Spleen (tissue), 7 donors: Measurements from ENCODE around the gene LIF.

ENCODE experiments used
- POLR2A ChIP-seq, 3 donors: fragments of 450-650 bp; IDR thresholded peaks; one replicate each; pipeline ENCODE4 v1.5.1; 2017; ENCODE audit warnings: antibody characterized with exemption in 3 of 3, mild to moderate bottlenecking in 1 of 3
- POLR2AphosphoS5 ChIP-seq, 3 donors: sonication (generic); formaldehyde crosslinking; IDR thresholded peaks; one replicate each; pipeline ENCODE4 v1.5.1; 2017; ENCODE audit warnings: antibody characterized with exemption in 3 of 3
- TF ChIP-seq, protein P1 (sequence below), 11 experiments: fragments of 200-600 bp in 7 of 11; fragments of 450-650 bp in 4 of 11; sonication (generic) in 4 of 11; IDR thresholded peaks in 8 of 11; conservative IDR thresholded peaks in 3 of 11; 1 replicate in 7 of 11; 2 replicates in 4 of 11; pipeline versions ENCODE4 v1.4.0 to v1.8.0; 2016 to 2021; ENCODE audit warnings: antibody characterized with exemption in 11 of 11, inconsistent platforms in 4 of 11, mild to moderate bottlenecking in 1 of 11
- donor health status: DM: no; HTN: no; CAD: no; lungs with moderate emphysema.
- donor health status: DM: no; HTN: no; CAD: no.
- donor health status: DM: no; HTN: no; CAD: no.

DNA sequence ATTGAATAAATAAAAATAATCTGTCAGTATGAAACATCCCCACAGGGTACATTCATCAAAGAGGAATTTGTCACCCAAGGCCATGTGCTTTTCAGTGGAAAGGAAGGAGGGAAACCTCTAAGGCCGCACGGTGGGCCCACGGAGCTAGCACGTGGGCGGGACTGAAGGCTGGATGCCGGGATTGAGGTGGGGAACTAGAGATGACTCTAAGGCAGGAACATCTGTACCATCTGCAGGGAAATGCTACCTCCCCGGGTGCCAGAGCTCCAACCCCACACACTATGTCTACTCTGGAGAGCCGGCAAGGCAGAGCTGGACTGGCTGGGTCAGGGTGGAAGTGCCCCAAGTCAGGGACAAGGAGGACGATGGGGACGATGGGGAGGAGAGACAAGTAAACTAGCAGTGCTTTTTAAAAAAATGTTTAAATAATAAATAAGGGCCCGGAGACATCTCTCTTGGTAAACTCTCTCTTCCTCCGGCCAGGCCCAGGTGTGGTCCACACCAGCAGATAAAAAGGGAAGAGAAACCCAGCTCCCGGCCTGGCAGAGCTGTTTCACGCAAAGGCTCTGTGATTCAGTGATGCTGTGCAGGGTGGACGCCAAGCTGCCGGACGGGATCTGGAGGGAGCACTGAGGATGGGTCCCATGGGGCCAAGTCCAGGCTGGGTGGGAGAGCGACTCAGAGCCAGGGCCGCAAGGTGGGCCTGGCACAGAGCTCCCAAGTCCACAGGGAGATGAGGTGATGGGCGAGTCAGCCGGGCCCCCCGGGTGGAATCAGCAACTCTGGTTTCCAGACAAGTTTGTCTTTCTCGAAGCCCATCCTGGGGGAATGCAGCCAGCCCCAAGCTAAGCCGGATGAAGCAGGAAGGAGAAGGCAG lies 5.8 kb downstream of the LIF start:
- TF ChIP-seq, protein P1, sequence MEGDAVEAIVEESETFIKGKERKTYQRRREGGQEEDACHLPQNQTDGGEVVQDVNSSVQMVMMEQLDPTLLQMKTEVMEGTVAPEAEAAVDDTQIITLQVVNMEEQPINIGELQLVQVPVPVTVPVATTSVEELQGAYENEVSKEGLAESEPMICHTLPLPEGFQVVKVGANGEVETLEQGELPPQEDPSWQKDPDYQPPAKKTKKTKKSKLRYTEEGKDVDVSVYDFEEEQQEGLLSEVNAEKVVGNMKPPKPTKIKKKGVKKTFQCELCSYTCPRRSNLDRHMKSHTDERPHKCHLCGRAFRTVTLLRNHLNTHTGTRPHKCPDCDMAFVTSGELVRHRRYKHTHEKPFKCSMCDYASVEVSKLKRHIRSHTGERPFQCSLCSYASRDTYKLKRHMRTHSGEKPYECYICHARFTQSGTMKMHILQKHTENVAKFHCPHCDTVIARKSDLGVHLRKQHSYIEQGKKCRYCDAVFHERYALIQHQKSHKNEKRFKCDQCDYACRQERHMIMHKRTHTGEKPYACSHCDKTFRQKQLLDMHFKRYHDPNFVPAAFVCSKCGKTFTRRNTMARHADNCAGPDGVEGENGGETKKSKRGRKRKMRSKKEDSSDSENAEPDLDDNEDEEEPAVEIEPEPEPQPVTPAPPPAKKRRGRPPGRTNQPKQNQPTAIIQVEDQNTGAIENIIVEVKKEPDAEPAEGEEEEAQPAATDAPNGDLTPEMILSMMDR (IDR thresholded peaks at IDR 0.05 in 8 of 11, conservative IDR thresholded peaks at IDR 0.05 in 3 of 11): no peak
- TF ChIP-seq POLR2AphosphoS5 (IDR thresholded peaks at IDR 0.05) (no peak), POLR2A (IDR thresholded peaks at IDR 0.05) (no peak)
